Osteocyte (in vitro differentiated cells): ENCODE data around the gene DHRS3. TPM values are rescaled to one million over a fixed set of nuclear protein-coding genes. Genes with fewer than 3 reads are reported as not detected.

ENCODE experiments used
- DNase-seq: peaks from one replicate; pipeline ENCODE4 v3.0.0; 2021; ENCODE audit warnings: mixed read lengths; ENCODE audit not compliant: unreplicated experiment; ENCODE audit errors: extremely low spot score
- H3K27ac Mint-ChIP-seq: one replicate; pipeline ENCODE4 v1.8.0; 2021; ENCODE audit warnings: mild to moderate bottlenecking, mixed read lengths; ENCODE audit not compliant: unreplicated experiment
- H3K27me3 Mint-ChIP-seq: one replicate; pipeline ENCODE4 v1.8.0; 2021; ENCODE audit warnings: mixed read lengths; ENCODE audit not compliant: unreplicated experiment
- H3K36me3 Mint-ChIP-seq: one replicate; pipeline ENCODE4 v1.8.0; 2021; ENCODE audit warnings: mixed read lengths; ENCODE audit not compliant: unreplicated experiment
- H3K4me1 Mint-ChIP-seq: one replicate; pipeline ENCODE4 v1.8.0; 2021; ENCODE audit warnings: mixed read lengths; ENCODE audit not compliant: unreplicated experiment
- H3K4me3 Mint-ChIP-seq: one replicate; pipeline ENCODE4 v1.8.0; 2021; ENCODE audit warnings: mild to moderate bottlenecking, moderate library complexity, mixed read lengths; ENCODE audit not compliant: unreplicated experiment
- H3K9me3 Mint-ChIP-seq: one replicate; pipeline ENCODE4 v1.8.0; 2021; ENCODE audit warnings: mixed read lengths; ENCODE audit not compliant: unreplicated experiment
- CTCF ChIP-seq: fragments of 200-600 bp; sonication (generic); IDR thresholded peaks from 2 replicates; pipeline ENCODE4 v1.5.0; 2021; ENCODE audit warnings: antibody characterized with exemption, mild to moderate bottlenecking, moderate library complexity
- total RNA-seq: library from RNA; stranded (reverse); gene quantifications from 2 replicates; pipeline ENCODE4 v1.2.1, GENCODE V29; 2021

DHRS3 gene
- total RNA-seq, 1 donor from 2014 or later = 52.5 TPM

DNA sequence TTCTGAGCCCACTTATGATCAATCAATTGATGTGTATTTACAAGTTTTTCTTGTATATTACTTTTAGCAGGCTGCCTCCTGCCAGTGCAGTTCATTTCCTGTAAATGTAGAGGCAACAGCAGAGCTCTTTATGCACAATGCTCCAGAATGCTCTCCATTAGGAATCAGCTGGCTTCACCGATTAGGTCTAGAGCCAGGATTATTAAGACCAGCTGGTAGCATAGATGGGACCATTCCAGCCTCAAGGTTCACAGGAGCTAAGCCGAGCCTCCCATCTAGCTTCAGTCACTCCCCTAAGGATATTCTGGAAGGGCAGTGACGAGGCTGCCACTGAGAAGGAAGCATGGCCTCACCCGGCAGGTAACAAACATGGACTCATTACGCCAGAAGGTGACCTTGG, 36.8 kb downstream of the DHRS3 start:
- H3K9me3 Mint-ChIP-seq = no peaks in the 10 kb centered on the region
- TF ChIP-seq CTCF = no peak
- H3K36me3 Mint-ChIP-seq = peaks cover 8% of the 10 kb centered on the region
- H3K27me3 Mint-ChIP-seq = no peaks in the 10 kb centered on the region
- DNase-seq = no peak
- no peak overlapping the region for H3K4me3 Mint-ChIP-seq
- H3K4me1 Mint-ChIP-seq = no peaks in the 10 kb centered on the region
- no peak overlapping the region for H3K27ac Mint-ChIP-seq

DNA sequence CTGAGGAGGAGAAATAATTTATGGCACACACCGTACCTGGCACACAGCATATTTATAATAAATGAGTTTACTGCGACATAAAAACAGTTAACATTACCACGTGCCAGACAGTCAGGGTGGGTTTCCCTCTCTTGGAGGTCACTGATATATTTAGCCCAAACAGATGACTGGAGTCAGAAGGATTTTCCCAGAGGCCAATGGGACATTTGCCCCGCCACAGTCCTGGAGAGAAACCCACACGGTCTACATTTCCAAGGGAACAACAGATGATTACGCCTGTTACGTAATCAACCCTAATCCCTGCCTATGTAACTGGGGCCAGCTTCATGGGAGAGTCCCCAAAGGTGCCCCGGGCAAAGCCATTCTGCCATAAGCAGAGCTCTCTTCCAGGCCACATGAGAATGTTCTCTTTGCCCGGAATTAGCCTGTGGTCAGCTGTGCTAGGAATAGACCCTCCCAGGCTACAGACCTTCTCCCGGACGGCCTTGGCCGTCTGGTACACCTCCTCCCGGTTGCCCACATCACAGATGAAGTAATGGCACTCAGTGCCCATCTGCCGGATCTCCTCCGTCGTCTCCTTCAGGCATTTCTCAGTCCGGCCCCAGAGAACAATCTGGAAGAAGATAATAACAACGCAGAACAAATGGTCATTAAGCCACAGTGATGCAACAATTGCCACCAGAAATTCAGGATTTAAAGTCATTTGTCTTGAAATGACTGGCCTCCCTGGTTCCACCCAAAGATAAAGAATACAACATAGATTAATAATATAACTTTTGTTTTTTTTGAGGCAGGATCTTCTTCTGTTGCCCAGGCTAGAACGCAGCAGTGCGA, 37.7 kb downstream of the DHRS3 start:
- Mint-ChIP-seq H3K36me3 (peaks cover 8% of the 10 kb centered on the region), H3K27ac (no peak overlapping the region), H3K4me3 (no peak overlapping the region)

GRCh38 chr1:12578860-12579422, 39.1 kb downstream of the DHRS3 start:
- H3K36me3 Mint-ChIP-seq = peaks cover 12% of the 10 kb centered on the region
- no peak for TF ChIP-seq CTCF
- H3K4me3 Mint-ChIP-seq = no peak overlapping the region
- H3K27ac Mint-ChIP-seq = no peak overlapping the region
- no peaks in the 10 kb centered on the region for H3K4me1 Mint-ChIP-seq
- H3K9me3 Mint-ChIP-seq = no peaks in the 10 kb centered on the region
- no peaks in the 10 kb centered on the region for H3K27me3 Mint-ChIP-seq
- DNase-seq = no peak

More for the DNA sequence above, 37.7 kb downstream of the DHRS3 start:
- no peaks in the 10 kb centered on the region for H3K27me3 Mint-ChIP-seq
- TF ChIP-seq CTCF = no peak
- H3K4me1 Mint-ChIP-seq = no peaks in the 10 kb centered on the region
- DNase-seq = no peak
- H3K9me3 Mint-ChIP-seq = no peaks in the 10 kb centered on the region

- Mint-ChIP-seq H3K4me1 (no peaks in the 10 kb centered on the region), H3K27me3 (no peaks in the 10 kb centered on the region), H3K4me3 (no peak overlapping the region), H3K27ac (no peak overlapping the region), H3K9me3 (no peaks in the 10 kb centered on the region), H3K36me3 (peaks cover 15% of the 10 kb centered on the region)
- no peak for DNase-seq
- TF ChIP-seq CTCF = no peak
Observed at GRCh38 chr1:12577020-12577419, 41.0 kb downstream of the DHRS3 start.

GRCh38 chr1:12574757-12575139, 43.3 kb downstream of the DHRS3 start:
- H3K4me3 Mint-ChIP-seq = no peak overlapping the region
- no peak for DNase-seq
- H3K4me1 Mint-ChIP-seq = no peaks in the 10 kb centered on the region
- TF ChIP-seq CTCF = no peak
- no peak overlapping the region for H3K27ac Mint-ChIP-seq
- H3K9me3 Mint-ChIP-seq = no peaks in the 10 kb centered on the region
- peaks cover 22% of the 10 kb centered on the region for H3K36me3 Mint-ChIP-seq
- no peaks in the 10 kb centered on the region for H3K27me3 Mint-ChIP-seq
